Right ventricle myocardium inferior (tissue), 1 donor: ENCODE data around the gene RPS3. TPM values are rescaled to one million over a fixed set of nuclear protein-coding genes. Genes with fewer than 3 reads are reported as not detected.
"Not testable (repeated sequence)": the region's sequence is repeated elsewhere in the genome, so short reads cannot be mapped to it uniquely, and the experiment has no call there.

ENCODE experiments used
- ATAC-seq: fragments of 200-7000 bp; cut with Tn5 transposase; one replicate; pipeline ENCODE4 v1.9.1; 2020; ENCODE audit warnings: mild to moderate bottlenecking, moderate library complexity
- DNase-seq: peaks from one replicate; pipeline ENCODE4 v3.0.0; 2021; ENCODE audit errors: missing footprints
- intact Hi-C: fragments of 100-400 bp; cut with DNase I; formaldehyde crosslinking; loops from one replicate; pipeline ENCODE4 v1.11.0; 2022
- total RNA-seq: library from RNA; stranded (reverse); fragmentation: NEBNext Ultra II Directional; extraction: Animal tissue kit (Norgen Biotek cat#: 25700); gene quantifications from one replicate; pipeline ENCODE4 v1.2.1, GENCODE V29; 2021
- donor health status: DM: no; HTN: yes; CAD: no; lungs with severe emphysema.

RPS3 gene
- total RNA-seq, 1 donor from 2014 or later = 972 TPM

GRCh38 chr11:75403037-75403436 lies 3.7 kb downstream of the RPS3 start:
- no peak for ATAC-seq
- no peak for DNase-seq
- intact Hi-C loops = no loop called here

GRCh38 chr11:75403983-75404658 lies 4.8 kb downstream of the RPS3 start:
- DNase-seq = no peak
- no peak for ATAC-seq
- intact Hi-C loops = no loop called here

- intact Hi-C loops = no loop called here
- DNase-seq (no peak), ATAC-seq (no peak)
These were observed 7.0 kb downstream of the RPS3 start for GRCh38 chr11:75406338-75406777.

- no peak for ATAC-seq
- intact Hi-C loops = no loop called here
- no peak for DNase-seq
These were observed 9.6 kb downstream of the RPS3 start for GRCh38 chr11:75408957-75409219.

- ATAC-seq, intact Hi-C loops, DNase-seq: not testable (repeated sequence)
These were observed 10.7 kb downstream of the RPS3 start for GRCh38 chr11:75409971-75410370.

- DNase-seq, intact Hi-C loops: not testable (repeated sequence)
These were observed 13.8 kb downstream of the RPS3 start for GRCh38 chr11:75413146-75413545.

GRCh38 chr11:75413864-75414263 lies 14.5 kb downstream of the RPS3 start:
- ATAC-seq = no peak
- DNase-seq = no peak
- intact Hi-C loops = no loop called here

More at GRCh38 chr11:75413146-75413545, 13.8 kb downstream of the RPS3 start:
- ATAC-seq = not testable (repeated sequence)

GRCh38 chr11:75420224-75421034 lies 21.1 kb downstream of the RPS3 start:
- intact Hi-C loops = no loop called here
- DNase-seq = no peak
- no peak for ATAC-seq

- DNase-seq (no peak), ATAC-seq (no peak)
- intact Hi-C loops = no loop called here
These were observed 21.8 kb downstream of the RPS3 start for GRCh38 chr11:75421035-75421602.

- DNase-seq (no peak), ATAC-seq (no peak)
- intact Hi-C loops = no loop called here
These were observed 22.6 kb downstream of the RPS3 start for GRCh38 chr11:75421902-75422247.

GRCh38 chr11:75422248-75423231 lies 23.2 kb downstream of the RPS3 start:
- ATAC-seq (no peak), DNase-seq (no peak)
- intact Hi-C loops = no loop called here

- ATAC-seq (no peak), DNase-seq (no peak)
- intact Hi-C loops = no loop called here
These were observed 24.4 kb downstream of the RPS3 start for GRCh38 chr11:75423721-75424120.

GRCh38 chr11:75424396-75424795 lies 25.1 kb downstream of the RPS3 start:
- ATAC-seq (peak; percentile 4), DNase-seq (no peak)
- intact Hi-C loops = no loop called here

- DNase-seq (no peak), ATAC-seq (no peak)
- intact Hi-C loops = no loop called here
These were observed 26.1 kb downstream of the RPS3 start for GRCh38 chr11:75425422-75425821.

- DNase-seq (no peak), ATAC-seq (no peak)
- intact Hi-C loops = no loop called here
These were observed 27.4 kb downstream of the RPS3 start for GRCh38 chr11:75426720-75427086.

- no peak for ATAC-seq
- DNase-seq = no peak
- intact Hi-C loops = no loop called here
These were observed 27.9 kb downstream of the RPS3 start for GRCh38 chr11:75427181-75427580.

- ATAC-seq (peak; percentile 94), DNase-seq (peak; percentile 97)
- intact Hi-C loops = no loop called here
These were observed 29.0 kb downstream of the RPS3 start for GRCh38 chr11:75428281-75428724.

- DNase-seq = no peak
- no peak for ATAC-seq
- intact Hi-C loops = no loop called here
These were observed 29.8 kb downstream of the RPS3 start for GRCh38 chr11:75428989-75429640.

GRCh38 chr11:75429641-75429901 lies 30.3 kb downstream of the RPS3 start:
- DNase-seq (no peak), ATAC-seq (no peak)
- intact Hi-C loops = no loop called here
